ENCODE measurements around the gene ALDH1A1.

GRCh38 chr9:72917892-72918509, 34.9 kb downstream of the ALDH1A1 start:
- TF ChIP-seq, protein P1, sequence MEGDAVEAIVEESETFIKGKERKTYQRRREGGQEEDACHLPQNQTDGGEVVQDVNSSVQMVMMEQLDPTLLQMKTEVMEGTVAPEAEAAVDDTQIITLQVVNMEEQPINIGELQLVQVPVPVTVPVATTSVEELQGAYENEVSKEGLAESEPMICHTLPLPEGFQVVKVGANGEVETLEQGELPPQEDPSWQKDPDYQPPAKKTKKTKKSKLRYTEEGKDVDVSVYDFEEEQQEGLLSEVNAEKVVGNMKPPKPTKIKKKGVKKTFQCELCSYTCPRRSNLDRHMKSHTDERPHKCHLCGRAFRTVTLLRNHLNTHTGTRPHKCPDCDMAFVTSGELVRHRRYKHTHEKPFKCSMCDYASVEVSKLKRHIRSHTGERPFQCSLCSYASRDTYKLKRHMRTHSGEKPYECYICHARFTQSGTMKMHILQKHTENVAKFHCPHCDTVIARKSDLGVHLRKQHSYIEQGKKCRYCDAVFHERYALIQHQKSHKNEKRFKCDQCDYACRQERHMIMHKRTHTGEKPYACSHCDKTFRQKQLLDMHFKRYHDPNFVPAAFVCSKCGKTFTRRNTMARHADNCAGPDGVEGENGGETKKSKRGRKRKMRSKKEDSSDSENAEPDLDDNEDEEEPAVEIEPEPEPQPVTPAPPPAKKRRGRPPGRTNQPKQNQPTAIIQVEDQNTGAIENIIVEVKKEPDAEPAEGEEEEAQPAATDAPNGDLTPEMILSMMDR (IDR thresholded peaks at IDR 0.05): no peak
- TF ChIP-seq EZH2phosphoT487 (IDR thresholded peaks at IDR 0.05) (no peak), EZH2 (IDR thresholded peaks at IDR 0.05) (no peak)

Measured in neural progenitor cell (in vitro differentiated cells).